Measurements from ENCODE around the gene CALCOCO1. TPM values are rescaled to one million over a fixed set of nuclear protein-coding genes. Genes with fewer than 3 reads are reported as not detected.

CALCOCO1 gene
- total RNA-seq, 3 donors from 2014 or later, result 218 to 301 (median 295) TPM

GRCh38 chr12:53733807-53734200 is 6.6 kb upstream of the CALCOCO1 start:
- no peak overlapping the region for H3K4me3 ChIP-seq
- H3K4me1 ChIP-seq, result no peaks in the 10 kb centered on the region
- DNase-seq (ENCODE audit: low spot score in 2 of 2), result no peak
- H3K27me3 ChIP-seq, result peaks cover 0 to 6% of the 10 kb centered on the region in 2 donors
- intact Hi-C loops (cut with DNase I; ENCODE audit: low total_unique reads), result no loop called here
- H3K27ac ChIP-seq, result no peak overlapping the region
- no peaks in the 10 kb centered on the region for H3K9me3 ChIP-seq
- TF ChIP-seq CTCF (IDR thresholded peaks at IDR 0.05) (no peak), POLR2AphosphoS5 (IDR thresholded peaks at IDR 0.05) (no peak), POLR2A (IDR thresholded peaks at IDR 0.05) (no peak)
- no peaks in the 10 kb centered on the region for H3K36me3 ChIP-seq

- TF ChIP-seq POLR2A (IDR thresholded peaks at IDR 0.05), result no peak
- TF ChIP-seq POLR2AphosphoS5 (IDR thresholded peaks at IDR 0.05), result no peak
- no peak for TF ChIP-seq CTCF (IDR thresholded peaks at IDR 0.05)
- Histone ChIP-seq H3K9me3 (no peaks in the 10 kb centered on the region), H3K4me3 (no peak overlapping the region), H3K27ac (no peak overlapping the region), H3K27me3 (peaks cover 0 to under 1% of the 10 kb centered on the region in 2 donors), H3K4me1 (no peaks in the 10 kb centered on the region), H3K36me3 (no peaks in the 10 kb centered on the region)
- DNase-seq (ENCODE audit: low spot score in 2 of 2), result no peak
- intact Hi-C loops (cut with DNase I; ENCODE audit: low total_unique reads), result no loop called here
Observed at GRCh38 chr12:53733051-53733806, 6.0 kb upstream of the CALCOCO1 start.

- peaks cover 0 to 12% of the 10 kb centered on the region in 2 donors for H3K4me1 ChIP-seq
- no peaks in the 10 kb centered on the region for H3K27me3 ChIP-seq
- no peak for DNase-seq (ENCODE audit: low spot score in 2 of 2)
- H3K27ac ChIP-seq, result no peak overlapping the region
- no peaks in the 10 kb centered on the region for H3K36me3 ChIP-seq
- no peak overlapping the region for H3K4me3 ChIP-seq
- intact Hi-C loops (cut with DNase I; ENCODE audit: low total_unique reads), result no loop called here
- H3K9me3 ChIP-seq, result no peaks in the 10 kb centered on the region
- no peak for TF ChIP-seq CTCF (IDR thresholded peaks at IDR 0.05)
- TF ChIP-seq POLR2AphosphoS5 (IDR thresholded peaks at IDR 0.05), result no peak
- TF ChIP-seq POLR2A (IDR thresholded peaks at IDR 0.05), result no peak
Observed at GRCh38 chr12:53729644-53730043, 2.4 kb upstream of the CALCOCO1 start.

- Histone ChIP-seq H3K36me3 (no peaks in the 10 kb centered on the region), H3K4me3 (peak overlapping the region; percentile 59 to 91 (median 86)), H3K4me1 (peaks cover 0 to 12% of the 10 kb centered on the region in 2 donors), H3K27ac (peak overlapping the region in 1 of 2 donors; percentile 84), H3K9me3 (no peaks in the 10 kb centered on the region), H3K27me3 (no peaks in the 10 kb centered on the region)
- TF ChIP-seq POLR2A (IDR thresholded peaks at IDR 0.05) (no peak), CTCF (IDR thresholded peaks at IDR 0.05) (no peak), POLR2AphosphoS5 (IDR thresholded peaks at IDR 0.05) (no peak)
- intact Hi-C loops (cut with DNase I; ENCODE audit: low total_unique reads), result no loop called here
- no peak for DNase-seq (ENCODE audit: low spot score in 2 of 2)
Observed at GRCh38 chr12:53728206-53728605, 954 bp upstream of the CALCOCO1 start.

GRCh38 chr12:53726946-53727309 is 324 bp downstream of the CALCOCO1 start:
- no peak for DNase-seq (ENCODE audit: low spot score in 2 of 2)
- Histone ChIP-seq H3K27me3 (no peaks in the 10 kb centered on the region), H3K4me3 (peak overlapping the region; percentile 59 to 91 (median 86)), H3K27ac (peak overlapping the region; percentile 84 to 86), H3K4me1 (peaks cover 0 to 12% of the 10 kb centered on the region in 2 donors), H3K9me3 (no peaks in the 10 kb centered on the region), H3K36me3 (no peaks in the 10 kb centered on the region)
- TF ChIP-seq POLR2A (IDR thresholded peaks at IDR 0.05), result no peak
- TF ChIP-seq CTCF (IDR thresholded peaks at IDR 0.05), result no peak
- no peak for TF ChIP-seq POLR2AphosphoS5 (IDR thresholded peaks at IDR 0.05)
- intact Hi-C loops (cut with DNase I; ENCODE audit: low total_unique reads), result no loop called here

All from breast epithelium (tissue), 4 donors.